ENCODE measurements around the gene NUAK1. TPM values are rescaled to one million over a fixed set of nuclear protein-coding genes. Genes with fewer than 3 reads are reported as not detected.

The NUAK1 gene
- total RNA-seq, 1 experiment from 2014 or later, result 14.3 TPM

- TF ChIP-seq CTCF (IDR thresholded peaks at IDR 0.05; ENCODE audit: unreplicated experiment), result no peak
- Mint-ChIP-seq H3K4me3 (ENCODE audit: low read depth, unreplicated experiment) (no peak overlapping the region), H3K27me3 (ENCODE audit: unreplicated experiment) (no peaks in the 10 kb centered on the region), H3K27ac (ENCODE audit: unreplicated experiment) (no peak overlapping the region), H3K36me3 (ENCODE audit: insufficient read depth, unreplicated experiment) (no peaks in the 10 kb centered on the region), H3K4me1 (ENCODE audit: low read depth, unreplicated experiment) (peaks cover 27% of the 10 kb centered on the region), H3K9me3 (ENCODE audit: low read depth, unreplicated experiment) (no peaks in the 10 kb centered on the region)
- CTCF ChIA-PET, result no interaction called here
- DNase-seq, result no peak
- intact Hi-C loops (cut with micrococcal nuclease; ENCODE audit: unreplicated experiment), result no loop called here
- no TSS peak for BruUV-seq (replicated peaks)
Measured at GRCh38 chr12:106093246-106093645, 45.5 kb downstream of the NUAK1 start.

GRCh38 chr12:106091446-106091820 lies 47.3 kb downstream of the NUAK1 start:
- intact Hi-C loops (cut with micrococcal nuclease; ENCODE audit: unreplicated experiment), result no loop called here
- no peaks in the 10 kb centered on the region for H3K27me3 Mint-ChIP-seq (ENCODE audit: unreplicated experiment)
- no TSS peak for BruUV-seq (replicated peaks)
- CTCF ChIA-PET, result interaction anchor here (0.6 to 1.3 kb wide), 2 partner anchors 26 to 27 kb away, joined by 3 read pairs; no protein-coding TSS in a partner anchor
- TF ChIP-seq CTCF (IDR thresholded peaks at IDR 0.05; ENCODE audit: unreplicated experiment), result no peak
- DNase-seq, result no peak
- H3K36me3 Mint-ChIP-seq (ENCODE audit: insufficient read depth, unreplicated experiment), result no peaks in the 10 kb centered on the region
- no peaks in the 10 kb centered on the region for H3K9me3 Mint-ChIP-seq (ENCODE audit: low read depth, unreplicated experiment)
- H3K27ac Mint-ChIP-seq (ENCODE audit: unreplicated experiment), result peak overlapping the region; percentile 34
- no peak overlapping the region for H3K4me3 Mint-ChIP-seq (ENCODE audit: low read depth, unreplicated experiment)
- H3K4me1 Mint-ChIP-seq (ENCODE audit: low read depth, unreplicated experiment), result peaks cover 19% of the 10 kb centered on the region

GRCh38 chr12:106090591-106091445 lies 47.9 kb downstream of the NUAK1 start:
- H3K4me3 Mint-ChIP-seq (ENCODE audit: low read depth, unreplicated experiment), result no peak overlapping the region
- intact Hi-C loops (cut with micrococcal nuclease; ENCODE audit: unreplicated experiment), result no loop called here
- no peak for DNase-seq

GRCh38 chr12:106089935-106090334 lies 48.8 kb downstream of the NUAK1 start:
- TF ChIP-seq CTCF (IDR thresholded peaks at IDR 0.05; ENCODE audit: unreplicated experiment), result no peak
- no TSS peak for BruUV-seq (replicated peaks)
- CTCF ChIA-PET, result interaction anchor here (0.5 kb wide), 1 partner anchor 527 kb away, joined by 4 read pairs; no protein-coding TSS in a partner anchor
- no peak overlapping the region for H3K27ac Mint-ChIP-seq (ENCODE audit: unreplicated experiment)
- H3K36me3 Mint-ChIP-seq (ENCODE audit: insufficient read depth, unreplicated experiment), result no peaks in the 10 kb centered on the region
- no peaks in the 10 kb centered on the region for H3K27me3 Mint-ChIP-seq (ENCODE audit: unreplicated experiment)
- intact Hi-C loops (cut with micrococcal nuclease; ENCODE audit: unreplicated experiment), result no loop called here
- no peak for DNase-seq
- peaks cover 19% of the 10 kb centered on the region for H3K4me1 Mint-ChIP-seq (ENCODE audit: low read depth, unreplicated experiment)
- no peaks in the 10 kb centered on the region for H3K9me3 Mint-ChIP-seq (ENCODE audit: low read depth, unreplicated experiment)
- H3K4me3 Mint-ChIP-seq (ENCODE audit: low read depth, unreplicated experiment), result no peak overlapping the region

More at GRCh38 chr12:106090591-106091445, 47.9 kb downstream of the NUAK1 start:
- CTCF ChIA-PET, result interaction anchor here (0.5 to 1.3 kb wide), 4 partner anchors 26 to 1924 kb away, joined by 3 to 5 read pairs (median 4); no protein-coding TSS in a partner anchor
- no peak for TF ChIP-seq CTCF (IDR thresholded peaks at IDR 0.05; ENCODE audit: unreplicated experiment)
- no peaks in the 10 kb centered on the region for H3K27me3 Mint-ChIP-seq (ENCODE audit: unreplicated experiment)
- H3K27ac Mint-ChIP-seq (ENCODE audit: unreplicated experiment), result peak overlapping the region; percentile 34
- H3K4me1 Mint-ChIP-seq (ENCODE audit: low read depth, unreplicated experiment), result peaks cover 19% of the 10 kb centered on the region
- no peaks in the 10 kb centered on the region for H3K36me3 Mint-ChIP-seq (ENCODE audit: insufficient read depth, unreplicated experiment)
- BruUV-seq (replicated peaks), result no TSS peak
- no peaks in the 10 kb centered on the region for H3K9me3 Mint-ChIP-seq (ENCODE audit: low read depth, unreplicated experiment)

Measured in Calu3 (cell line).